Calu3 (cell line): Measurements from ENCODE around the gene INPP5K. TPM values are rescaled to one million over a fixed set of nuclear protein-coding genes. Genes with fewer than 3 reads are reported as not detected.
A peak's percentile ranks its signal among the peaks of the same experiment; 100 is the strongest.

Source experiments
- BruUV-seq: library from RNA; stranded (reverse); fragments of 400-500 nt; replicated peaks from 2 replicates; lab custom pipeline; 2021; lab: Mats Ljungman, UMichigan
- CTCF ChIA-PET: fragments of 300-600 bp; sonication (Branson Sonifier 250); formaldehyde crosslinking; loops from one replicate; lab custom pipeline; 2022; ENCODE audit warnings: antibody characterized with exemption; lab: Charles Lee
- DNase-seq: peaks from one replicate; pipeline ENCODE4 v3.0.0; 2022
- H3K27ac Mint-ChIP-seq: one replicate; pipeline ENCODE4 v1.8.0; 2022; ENCODE audit warnings: mixed read lengths; ENCODE audit not compliant: unreplicated experiment
- H3K27me3 Mint-ChIP-seq: one replicate; pipeline ENCODE4 v1.8.0; 2022; ENCODE audit warnings: mixed read lengths; ENCODE audit not compliant: unreplicated experiment
- H3K36me3 Mint-ChIP-seq: one replicate; pipeline ENCODE4 v1.8.0; 2022; ENCODE audit warnings: mild to moderate bottlenecking, moderate library complexity, mixed read lengths; ENCODE audit not compliant: insufficient read depth, unreplicated experiment
- H3K4me1 Mint-ChIP-seq: one replicate; pipeline ENCODE4 v1.8.0; 2022; ENCODE audit warnings: mild to moderate bottlenecking, low read depth, mixed read lengths; ENCODE audit not compliant: unreplicated experiment
- H3K4me3 Mint-ChIP-seq: one replicate; pipeline ENCODE4 v1.8.0; 2022; ENCODE audit warnings: mild to moderate bottlenecking, low read depth, moderate library complexity, mixed read lengths; ENCODE audit not compliant: unreplicated experiment
- H3K9me3 Mint-ChIP-seq: one replicate; pipeline ENCODE4 v1.8.0; 2022; ENCODE audit warnings: low read depth, mixed read lengths; ENCODE audit not compliant: unreplicated experiment
- intact Hi-C: fragments of 100-400 bp; cut with micrococcal nuclease; formaldehyde crosslinking; loops from one replicate; pipeline ENCODE4 v1.10.0; 2022; ENCODE audit not compliant: unreplicated experiment
- total RNA-seq: library from RNA; stranded (reverse); gene quantifications from 2 replicates; pipeline ENCODE4 v1.2.3, GENCODE V29; 2022
- TF ChIP-seq, protein P1 (sequence below): fragments of 200-600 bp; IDR thresholded peaks from one replicate; pipeline ENCODE4 v1.8.0; 2022; ENCODE audit warnings: antibody characterized with exemption; ENCODE audit not compliant: unreplicated experiment

INPP5K gene
- total RNA-seq, 1 experiment from 2014 or later, result 18.7 TPM

DNA sequence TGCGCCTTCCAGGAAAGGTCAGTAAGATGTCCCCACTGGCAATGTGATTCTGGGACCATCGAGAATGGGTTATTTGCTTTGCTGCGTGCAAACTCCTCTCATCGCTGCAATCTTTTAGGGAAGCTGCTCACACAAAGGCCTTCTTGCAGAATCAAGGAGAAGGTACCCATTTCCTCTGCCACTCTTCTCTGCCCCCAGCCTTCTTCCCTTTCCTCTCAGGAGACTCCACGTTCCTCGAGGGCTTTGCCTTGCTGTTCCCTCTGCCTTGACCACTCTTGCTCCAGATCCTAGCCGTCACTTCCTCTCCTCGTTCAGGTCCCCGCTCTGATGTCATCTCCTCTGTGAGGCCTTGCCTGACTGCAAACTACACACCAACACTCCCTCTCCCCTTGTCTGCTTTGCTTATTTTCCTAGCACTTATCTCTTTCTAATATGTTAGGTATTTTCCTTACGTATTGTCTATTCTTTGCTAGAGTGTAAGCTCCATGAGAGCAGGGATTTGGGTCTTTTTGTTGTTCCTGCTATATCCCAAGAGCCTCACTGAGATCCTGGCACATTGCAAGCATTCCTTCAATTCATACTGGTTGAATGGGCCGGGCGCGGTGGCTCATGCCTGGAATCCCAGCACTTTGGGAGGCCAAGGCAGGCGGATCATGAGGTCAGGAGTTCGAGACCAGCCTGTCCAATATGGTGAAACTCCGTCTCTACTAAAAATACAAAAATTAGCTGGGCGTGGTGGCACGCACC lies 55.0 kb downstream of the INPP5K start:
- no peak for DNase-seq
- no TSS peak for BruUV-seq
- Mint-ChIP-seq H3K36me3 (peaks cover 40% of the 10 kb centered on the region), H3K4me1 (peaks cover 8% of the 10 kb centered on the region), H3K27ac (peak overlapping the region; percentile 12), H3K27me3 (no peaks in the 10 kb centered on the region), H3K9me3 (no peaks in the 10 kb centered on the region), H3K4me3 (no peak overlapping the region)
- TF ChIP-seq, protein P1, sequence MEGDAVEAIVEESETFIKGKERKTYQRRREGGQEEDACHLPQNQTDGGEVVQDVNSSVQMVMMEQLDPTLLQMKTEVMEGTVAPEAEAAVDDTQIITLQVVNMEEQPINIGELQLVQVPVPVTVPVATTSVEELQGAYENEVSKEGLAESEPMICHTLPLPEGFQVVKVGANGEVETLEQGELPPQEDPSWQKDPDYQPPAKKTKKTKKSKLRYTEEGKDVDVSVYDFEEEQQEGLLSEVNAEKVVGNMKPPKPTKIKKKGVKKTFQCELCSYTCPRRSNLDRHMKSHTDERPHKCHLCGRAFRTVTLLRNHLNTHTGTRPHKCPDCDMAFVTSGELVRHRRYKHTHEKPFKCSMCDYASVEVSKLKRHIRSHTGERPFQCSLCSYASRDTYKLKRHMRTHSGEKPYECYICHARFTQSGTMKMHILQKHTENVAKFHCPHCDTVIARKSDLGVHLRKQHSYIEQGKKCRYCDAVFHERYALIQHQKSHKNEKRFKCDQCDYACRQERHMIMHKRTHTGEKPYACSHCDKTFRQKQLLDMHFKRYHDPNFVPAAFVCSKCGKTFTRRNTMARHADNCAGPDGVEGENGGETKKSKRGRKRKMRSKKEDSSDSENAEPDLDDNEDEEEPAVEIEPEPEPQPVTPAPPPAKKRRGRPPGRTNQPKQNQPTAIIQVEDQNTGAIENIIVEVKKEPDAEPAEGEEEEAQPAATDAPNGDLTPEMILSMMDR, result no peak
- intact Hi-C loops, result no loop called here
- CTCF ChIA-PET, result no interaction called here

DNA sequence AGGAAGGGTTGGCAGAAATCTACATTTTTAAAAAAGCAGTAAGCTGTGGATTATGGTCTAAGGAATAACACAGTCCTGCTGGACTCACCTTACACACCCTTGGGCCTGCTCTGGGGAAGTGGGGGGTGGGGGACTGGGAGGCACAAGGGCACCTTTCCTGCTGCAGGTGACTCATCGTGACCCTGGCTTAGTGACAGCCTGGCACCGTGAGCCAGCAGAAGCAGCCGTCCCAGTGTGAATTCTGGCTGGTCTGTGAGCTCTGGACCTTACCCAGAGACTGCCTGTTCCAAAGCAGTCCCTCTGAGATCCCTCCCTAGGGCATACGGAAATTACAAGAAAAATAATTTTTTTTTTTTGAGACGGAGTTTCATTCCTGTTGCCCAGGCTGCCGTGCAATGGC lies 56.2 kb downstream of the INPP5K start:
- CTCF ChIA-PET, result no interaction called here
- Mint-ChIP-seq H3K4me3 (no peak overlapping the region), H3K27ac (no peak overlapping the region), H3K4me1 (peaks cover 8% of the 10 kb centered on the region), H3K9me3 (no peaks in the 10 kb centered on the region), H3K36me3 (peaks cover 41% of the 10 kb centered on the region), H3K27me3 (no peaks in the 10 kb centered on the region)
- TF ChIP-seq, protein P1, result no peak
- no TSS peak for BruUV-seq
- DNase-seq, result peak; percentile 58
- intact Hi-C loops, result no loop called here

DNA sequence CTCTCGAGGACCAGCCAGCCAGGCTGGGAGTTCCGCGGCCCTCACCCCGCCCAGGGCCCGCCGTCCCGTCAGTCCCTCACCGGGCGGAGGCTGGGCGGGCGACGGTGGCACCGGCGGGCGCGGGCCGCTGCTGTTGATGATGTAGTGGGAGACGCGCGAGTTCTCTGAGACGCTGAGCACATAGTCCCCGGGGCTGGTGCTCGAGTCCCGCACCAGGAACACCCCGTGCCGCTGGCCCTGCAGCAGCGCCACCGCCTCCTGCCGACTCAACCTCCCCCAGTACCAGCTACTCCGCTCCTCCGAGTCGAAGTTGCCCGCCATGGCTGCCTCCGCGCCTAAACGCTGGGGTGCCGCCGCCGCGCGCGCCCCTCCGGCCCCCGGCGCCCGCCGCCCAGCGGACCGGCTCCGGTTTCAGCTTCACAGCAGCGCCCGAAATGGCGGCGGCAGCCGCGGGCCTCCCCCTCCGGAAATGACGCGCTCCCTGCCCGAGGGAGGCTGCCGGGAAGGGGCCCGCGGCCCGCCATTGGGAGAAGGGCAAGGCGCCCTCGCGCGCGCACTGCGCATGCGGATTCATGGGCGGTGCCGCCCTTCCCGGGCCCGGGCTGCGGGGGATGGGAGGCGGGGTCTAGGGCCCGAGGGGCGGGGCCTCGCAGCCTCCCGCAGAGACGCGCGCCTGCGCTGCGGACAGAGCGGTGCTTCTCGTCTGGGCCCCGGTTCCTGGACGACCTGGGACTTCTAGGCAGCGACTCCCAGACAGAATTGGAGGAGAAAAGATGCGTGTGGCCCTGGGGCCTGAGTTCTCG lies 60.4 kb downstream of the INPP5K start, which contains the start of gene CRK:
Gene CRK (minus strand): TSS at position 436 of the 803 bp plus-strand sequence. CDS start 115 bp downstream, at position 321.
- Mint-ChIP-seq H3K4me3 (peak within 1 kb of the TSS; percentile 78), H3K9me3 (no peaks in the 10 kb centered on the region), H3K27ac (peak within 1 kb of the TSS; percentile 64), H3K27me3 (no peaks in the 10 kb centered on the region), H3K36me3 (peaks cover 46% of the 10 kb centered on the region), H3K4me1 (peaks cover 8% of the 10 kb centered on the region)
- no TSS peak for BruUV-seq
- intact Hi-C loops, result loop anchor here (10.0 kb wide), 1 partner anchor 91 kb away; no protein-coding TSS in a partner anchor
- DNase-seq, result peak; percentile 97
- CTCF ChIA-PET, result interaction anchor here (0.6 to 1.0 kb wide), 3 partner anchors 20 to 344 kb away, joined by 3 to 10 read pairs (median 4); no protein-coding TSS in a partner anchor
- TF ChIP-seq, protein P1, result no peak

DNA sequence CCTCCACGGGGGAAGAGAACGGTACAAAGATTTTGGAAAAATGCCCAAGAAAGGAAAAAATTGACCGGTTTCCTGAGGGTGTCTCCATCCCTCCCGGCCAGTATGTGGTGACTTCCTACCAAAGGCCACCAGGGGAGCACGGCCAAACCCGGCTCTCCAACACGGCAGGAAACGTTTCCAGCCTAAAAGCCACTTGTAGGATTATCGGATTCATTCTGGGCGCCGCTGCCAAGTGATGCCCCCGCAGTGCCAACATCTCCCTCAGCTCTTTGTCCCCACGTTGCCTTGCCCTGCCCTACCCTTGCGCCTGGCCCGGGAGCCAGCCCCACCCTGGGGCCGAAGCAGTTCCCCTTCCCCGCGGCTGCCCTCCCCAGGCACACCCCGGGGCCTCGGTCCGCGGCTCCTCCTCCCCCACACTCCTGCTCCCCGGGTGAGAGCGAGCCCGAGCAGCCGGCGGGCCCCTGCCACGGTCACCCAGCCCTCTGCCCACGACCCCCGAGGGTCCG lies 61.1 kb downstream of the INPP5K start:
- no TSS peak for BruUV-seq
- Mint-ChIP-seq H3K27me3 (no peaks in the 10 kb centered on the region), H3K9me3 (no peaks in the 10 kb centered on the region), H3K4me1 (peaks cover 8% of the 10 kb centered on the region), H3K36me3 (peaks cover 46% of the 10 kb centered on the region), H3K27ac (no peak overlapping the region), H3K4me3 (peak overlapping the region; percentile 78)
- CTCF ChIA-PET, result interaction anchor here (0.6 to 1.0 kb wide), 2 partner anchors 90 to 343 kb away, joined by 3 to 4 read pairs; no protein-coding TSS in a partner anchor
- intact Hi-C loops, result loop anchor here (10.0 kb wide), 1 partner anchor 91 kb away; no protein-coding TSS in a partner anchor
- DNase-seq, result peak; percentile 57
- TF ChIP-seq, protein P1, result peak; percentile 41
